T-helper 1 cell treated with Interleukin-12 subunit alpha and Interleukin-12 subunit beta and Interleukin-4 antibody, amounts not matched to agents 30 μg/mL and 1 μg/mL, for 36 hours (primary cell): ENCODE results near the gene TAS2R39.
"Not testable (repeated sequence)": the region's sequence is repeated elsewhere in the genome, so short reads cannot be mapped to it uniquely, and the experiment has no call there.

Source experiments
- H3K27ac Mint-ChIP-seq: one replicate; pipeline ENCODE4 v1.8.0; 2021; ENCODE audit warnings: mild to moderate bottlenecking, mixed read lengths
- H3K27me3 Mint-ChIP-seq: one replicate; pipeline ENCODE4 v1.8.0; 2021; ENCODE audit warnings: low read depth, mixed read lengths
- H3K36me3 Mint-ChIP-seq: one replicate; pipeline ENCODE4 v1.8.0; 2021; ENCODE audit warnings: low read depth, mixed read lengths
- H3K4me1 Mint-ChIP-seq: one replicate; pipeline ENCODE4 v1.8.0; 2021; ENCODE audit warnings: low read depth, mixed read lengths
- H3K4me3 Mint-ChIP-seq: one replicate; pipeline ENCODE4 v1.8.0; 2021; ENCODE audit warnings: mild to moderate bottlenecking, moderate library complexity, mixed read lengths
- H3K9me3 Mint-ChIP-seq: one replicate; pipeline ENCODE4 v1.8.0; 2021; ENCODE audit warnings: mixed read lengths

TAS2R39 gene

GRCh38 chr7:143183024-143183423 is at the start of gene TAS2R39:
Gene TAS2R39 (plus strand): TSS chr7:143183419. CDS start chr7:143183419, 0 bp downstream.
- Mint-ChIP-seq H3K4me3 (no peak within 1 kb of the TSS), H3K4me1 (no peaks in the 10 kb centered on the region), H3K36me3 (no peaks in the 10 kb centered on the region), H3K9me3 (peaks cover 15% of the 10 kb centered on the region), H3K27ac (no peak within 1 kb of the TSS), H3K27me3 (peaks cover 10% of the 10 kb centered on the region)

- Mint-ChIP-seq H3K36me3 (no peaks in the 10 kb centered on the region), H3K9me3 (peaks cover 16% of the 10 kb centered on the region), H3K27me3 (peaks cover 4% of the 10 kb centered on the region), H3K4me1 (no peaks in the 10 kb centered on the region), H3K4me3 (no peak overlapping the region), H3K27ac (no peak overlapping the region)
Measured at GRCh38 chr7:143147070-143147469, 36.1 kb upstream of the TAS2R39 start.

- Mint-ChIP-seq H3K36me3 (no peaks in the 10 kb centered on the region), H3K9me3 (peaks cover 16% of the 10 kb centered on the region), H3K4me1 (no peaks in the 10 kb centered on the region), H3K27me3 (peaks cover 4% of the 10 kb centered on the region), H3K4me3 (no peak overlapping the region), H3K27ac (no peak overlapping the region)
Measured at GRCh38 chr7:143148050-143148449, 35.2 kb upstream of the TAS2R39 start.

GRCh38 chr7:143148651-143149050 is 34.6 kb upstream of the TAS2R39 start:
- Mint-ChIP-seq H3K9me3 (peaks cover 16% of the 10 kb centered on the region), H3K4me1 (no peaks in the 10 kb centered on the region), H3K27ac (no peak overlapping the region), H3K27me3 (peaks cover 4% of the 10 kb centered on the region), H3K4me3 (no peak overlapping the region), H3K36me3 (no peaks in the 10 kb centered on the region)

GRCh38 chr7:143150696-143151095 is 32.5 kb upstream of the TAS2R39 start:
- not testable (repeated sequence) for H3K27me3 Mint-ChIP-seq, H3K4me3 Mint-ChIP-seq, H3K36me3 Mint-ChIP-seq, H3K4me1 Mint-ChIP-seq, H3K27ac Mint-ChIP-seq
- H3K9me3 Mint-ChIP-seq, result peaks cover 16% of the 10 kb centered on the region

- H3K9me3 Mint-ChIP-seq, H3K27ac Mint-ChIP-seq, H3K4me1 Mint-ChIP-seq: not testable (repeated sequence)
Measured at GRCh38 chr7:143158617-143159016, 24.6 kb upstream of the TAS2R39 start.

GRCh38 chr7:143171697-143172096 is 11.5 kb upstream of the TAS2R39 start:
- H3K27ac Mint-ChIP-seq, result no peak overlapping the region
- no peaks in the 10 kb centered on the region for H3K4me1 Mint-ChIP-seq
- H3K4me3 Mint-ChIP-seq, result no peak overlapping the region
- no peaks in the 10 kb centered on the region for H3K36me3 Mint-ChIP-seq
- H3K9me3 Mint-ChIP-seq, result no peaks in the 10 kb centered on the region
- H3K27me3 Mint-ChIP-seq, result no peaks in the 10 kb centered on the region

More at GRCh38 chr7:143158617-143159016, 24.6 kb upstream of the TAS2R39 start:
- not testable (repeated sequence) for H3K27me3 Mint-ChIP-seq, H3K4me3 Mint-ChIP-seq, H3K36me3 Mint-ChIP-seq

GRCh38 chr7:143172354-143172753 is 10.9 kb upstream of the TAS2R39 start:
- Mint-ChIP-seq H3K36me3 (no peaks in the 10 kb centered on the region), H3K27me3 (no peaks in the 10 kb centered on the region), H3K27ac (no peak overlapping the region), H3K4me1 (no peaks in the 10 kb centered on the region), H3K4me3 (no peak overlapping the region), H3K9me3 (peaks cover 3% of the 10 kb centered on the region)

GRCh38 chr7:143176128-143176527 is 7.1 kb upstream of the TAS2R39 start:
- Mint-ChIP-seq H3K27ac (no peak overlapping the region), H3K27me3 (no peaks in the 10 kb centered on the region), H3K4me3 (no peak overlapping the region), H3K9me3 (peaks cover 18% of the 10 kb centered on the region), H3K4me1 (no peaks in the 10 kb centered on the region), H3K36me3 (no peaks in the 10 kb centered on the region)

- Mint-ChIP-seq H3K27me3 (no peaks in the 10 kb centered on the region), H3K27ac (no peak overlapping the region), H3K4me3 (no peak overlapping the region), H3K4me1 (no peaks in the 10 kb centered on the region), H3K36me3 (no peaks in the 10 kb centered on the region), H3K9me3 (peaks cover 23% of the 10 kb centered on the region)
Measured at GRCh38 chr7:143177374-143178119, 5.7 kb upstream of the TAS2R39 start.

GRCh38 chr7:143180771-143181170 is 2.4 kb upstream of the TAS2R39 start:
- H3K4me1 Mint-ChIP-seq, H3K27ac Mint-ChIP-seq, H3K4me3 Mint-ChIP-seq, H3K27me3 Mint-ChIP-seq, H3K36me3 Mint-ChIP-seq: not testable (repeated sequence)
- peaks cover 23% of the 10 kb centered on the region for H3K9me3 Mint-ChIP-seq

- H3K36me3 Mint-ChIP-seq, result no peaks in the 10 kb centered on the region
- H3K27me3 Mint-ChIP-seq, result peaks cover 10% of the 10 kb centered on the region
- H3K27ac Mint-ChIP-seq, result no peak overlapping the region
- H3K4me3 Mint-ChIP-seq, result no peak overlapping the region
- H3K4me1 Mint-ChIP-seq, result no peaks in the 10 kb centered on the region
- peaks cover 23% of the 10 kb centered on the region for H3K9me3 Mint-ChIP-seq
Measured at GRCh38 chr7:143181349-143181748, 1.9 kb upstream of the TAS2R39 start.

- Mint-ChIP-seq H3K27me3 (peaks cover 10% of the 10 kb centered on the region), H3K4me1 (no peaks in the 10 kb centered on the region), H3K36me3 (no peaks in the 10 kb centered on the region), H3K4me3 (no peak overlapping the region), H3K27ac (no peak overlapping the region), H3K9me3 (peaks cover 5% of the 10 kb centered on the region)
Measured at GRCh38 chr7:143185551-143185950, 2.3 kb downstream of the TAS2R39 start.

- Mint-ChIP-seq H3K36me3 (no peaks in the 10 kb centered on the region), H3K4me1 (no peaks in the 10 kb centered on the region), H3K27me3 (peaks cover 13% of the 10 kb centered on the region), H3K27ac (no peak overlapping the region), H3K4me3 (no peak overlapping the region), H3K9me3 (no peaks in the 10 kb centered on the region)
Measured at GRCh38 chr7:143188994-143189393, 5.8 kb downstream of the TAS2R39 start.

- peaks cover 5% of the 10 kb centered on the region for H3K27me3 Mint-ChIP-seq
- no peaks in the 10 kb centered on the region for H3K36me3 Mint-ChIP-seq
- H3K4me1 Mint-ChIP-seq, result no peaks in the 10 kb centered on the region
- H3K4me3 Mint-ChIP-seq, result no peak overlapping the region
- no peak overlapping the region for H3K27ac Mint-ChIP-seq
- no peaks in the 10 kb centered on the region for H3K9me3 Mint-ChIP-seq
Measured at GRCh38 chr7:143193880-143194279, 10.7 kb downstream of the TAS2R39 start.

GRCh38 chr7:143199040-143199439 is 15.8 kb downstream of the TAS2R39 start:
- no peaks in the 10 kb centered on the region for H3K36me3 Mint-ChIP-seq
- H3K27me3 Mint-ChIP-seq, result peaks cover 15% of the 10 kb centered on the region
- H3K4me3 Mint-ChIP-seq, result no peak overlapping the region
- no peak overlapping the region for H3K27ac Mint-ChIP-seq
- H3K9me3 Mint-ChIP-seq, result no peaks in the 10 kb centered on the region
- H3K4me1 Mint-ChIP-seq, result no peaks in the 10 kb centered on the region
